Stomach smooth muscle (tissue), 2 donors: ENCODE results near the gene STXBP4.

ENCODE experiments used
- H3K27ac ChIP-seq: one replicate; pipeline ENCODE4 v1.7.0; 2013; ENCODE audit warnings: mild to moderate bottlenecking, low read length, inconsistent platforms
- H3K27me3 ChIP-seq, 2 donors: one replicate each; pipeline ENCODE4 v1.7.0; 2013; ENCODE audit warnings: low read length in 2 of 2; ENCODE audit not compliant: insufficient read depth in 2 of 2, control insufficient read depth in 1 of 2
- H3K36me3 ChIP-seq, 2 donors: one replicate each; pipeline ENCODE4 v1.7.0; 2013; ENCODE audit warnings: low read length in 2 of 2; ENCODE audit not compliant: control insufficient read depth in 2 of 2, insufficient read depth in 2 of 2
- H3K4me1 ChIP-seq: one replicate; pipeline ENCODE4 v1.7.0; 2013; ENCODE audit warnings: low read length; ENCODE audit not compliant: control insufficient read depth, insufficient read depth
- H3K4me3 ChIP-seq, 2 donors: one replicate each; pipeline ENCODE4 v1.7.0; 2013; ENCODE audit warnings: low read length in 2 of 2
- H3K9ac ChIP-seq, 2 donors: one replicate each; pipeline ENCODE4 v1.7.0; 2013; ENCODE audit warnings: low read length in 2 of 2, mild to moderate bottlenecking in 1 of 2
- H3K9me3 ChIP-seq, 2 donors: one replicate each; pipeline ENCODE4 v1.7.0; 2013; ENCODE audit warnings: low read length in 2 of 2; ENCODE audit not compliant: control insufficient read depth in 2 of 2
- donor health status: healthy.
- donor health status: Pancreatic carcinoma.

STXBP4 gene

GRCh38 chr17:54983260-54983659, 14.7 kb downstream of the STXBP4 start:
- peaks cover 0 to 4% of the 10 kb centered on the region in 2 donors for H3K9me3 ChIP-seq
- H3K27ac ChIP-seq = no peak overlapping the region
- no peak overlapping the region for H3K4me3 ChIP-seq
- no peak overlapping the region for H3K9ac ChIP-seq
- H3K36me3 ChIP-seq = no peaks in the 10 kb centered on the region
- H3K4me1 ChIP-seq = no peaks in the 10 kb centered on the region
- no peaks in the 10 kb centered on the region for H3K27me3 ChIP-seq

GRCh38 chr17:54985476-54985875, 16.9 kb downstream of the STXBP4 start:
- no peak overlapping the region for H3K4me3 ChIP-seq
- no peak overlapping the region for H3K27ac ChIP-seq
- no peak overlapping the region for H3K9ac ChIP-seq
- no peaks in the 10 kb centered on the region for H3K27me3 ChIP-seq
- H3K4me1 ChIP-seq = no peaks in the 10 kb centered on the region
- no peaks in the 10 kb centered on the region for H3K36me3 ChIP-seq
- H3K9me3 ChIP-seq = peaks cover 0 to 1% of the 10 kb centered on the region in 2 donors

- Histone ChIP-seq H3K27me3 (no peaks in the 10 kb centered on the region), H3K4me3 (no peak overlapping the region), H3K27ac (no peak overlapping the region), H3K4me1 (no peaks in the 10 kb centered on the region), H3K9me3 (no peaks in the 10 kb centered on the region), H3K9ac (no peak overlapping the region), H3K36me3 (peaks cover 0 to 3% of the 10 kb centered on the region in 2 donors)
These were observed 21.6 kb downstream of the STXBP4 start for GRCh38 chr17:54990118-54990517.

- no peak overlapping the region for H3K9ac ChIP-seq
- H3K9me3 ChIP-seq = no peaks in the 10 kb centered on the region
- no peak overlapping the region for H3K4me3 ChIP-seq
- H3K27me3 ChIP-seq = no peaks in the 10 kb centered on the region
- no peak overlapping the region for H3K27ac ChIP-seq
- no peaks in the 10 kb centered on the region for H3K4me1 ChIP-seq
- H3K36me3 ChIP-seq = peaks cover 0 to 3% of the 10 kb centered on the region in 2 donors
These were observed 23.0 kb downstream of the STXBP4 start for GRCh38 chr17:54991567-54991966.

- Histone ChIP-seq H3K4me1 (no peaks in the 10 kb centered on the region), H3K36me3 (peaks cover 0 to 3% of the 10 kb centered on the region in 2 donors)
These were observed 24.5 kb downstream of the STXBP4 start for GRCh38 chr17:54992797-54993639.

GRCh38 chr17:54996441-54996840, 27.9 kb downstream of the STXBP4 start:
- Histone ChIP-seq H3K36me3 (peaks cover 0 to 3% of the 10 kb centered on the region in 2 donors), H3K9me3 (no peaks in the 10 kb centered on the region), H3K4me3 (no peak overlapping the region), H3K27me3 (no peaks in the 10 kb centered on the region), H3K27ac (no peak overlapping the region), H3K9ac (no peak overlapping the region), H3K4me1 (no peaks in the 10 kb centered on the region)

More at GRCh38 chr17:54992797-54993639, 24.5 kb downstream of the STXBP4 start:
- Histone ChIP-seq H3K9me3 (no peaks in the 10 kb centered on the region), H3K4me3 (no peak overlapping the region), H3K27me3 (no peaks in the 10 kb centered on the region), H3K9ac (no peak overlapping the region), H3K27ac (no peak overlapping the region)

- Histone ChIP-seq H3K9ac (no peak overlapping the region), H3K9me3 (no peaks in the 10 kb centered on the region), H3K27ac (no peak overlapping the region), H3K27me3 (no peaks in the 10 kb centered on the region), H3K36me3 (no peaks in the 10 kb centered on the region), H3K4me3 (no peak overlapping the region), H3K4me1 (no peaks in the 10 kb centered on the region)
These were observed 33.9 kb downstream of the STXBP4 start for GRCh38 chr17:55002458-55002857.

GRCh38 chr17:55004484-55004883, 35.9 kb downstream of the STXBP4 start:
- no peak overlapping the region for H3K27ac ChIP-seq
- no peak overlapping the region for H3K4me3 ChIP-seq

GRCh38 chr17:55005520-55005919, 37.0 kb downstream of the STXBP4 start:
- no peaks in the 10 kb centered on the region for H3K4me1 ChIP-seq
- no peak overlapping the region for H3K27ac ChIP-seq
- no peaks in the 10 kb centered on the region for H3K27me3 ChIP-seq
- H3K4me3 ChIP-seq = no peak overlapping the region
- H3K9ac ChIP-seq = no peak overlapping the region
- H3K36me3 ChIP-seq = peaks cover 0 to 7% of the 10 kb centered on the region in 2 donors
- no peaks in the 10 kb centered on the region for H3K9me3 ChIP-seq

More at GRCh38 chr17:55004484-55004883, 35.9 kb downstream of the STXBP4 start:
- no peaks in the 10 kb centered on the region for H3K9me3 ChIP-seq
- H3K9ac ChIP-seq = no peak overlapping the region
- H3K4me1 ChIP-seq = no peaks in the 10 kb centered on the region
- H3K36me3 ChIP-seq = peaks cover 0 to 7% of the 10 kb centered on the region in 2 donors
- no peaks in the 10 kb centered on the region for H3K27me3 ChIP-seq

- H3K27me3 ChIP-seq = no peaks in the 10 kb centered on the region
These were observed 55.1 kb downstream of the STXBP4 start for GRCh38 chr17:55023626-55024025.

GRCh38 chr17:55037828-55038227, 69.3 kb downstream of the STXBP4 start:
- no peaks in the 10 kb centered on the region for H3K9me3 ChIP-seq
- no peak overlapping the region for H3K27ac ChIP-seq
- H3K27me3 ChIP-seq = no peaks in the 10 kb centered on the region
- no peak overlapping the region for H3K4me3 ChIP-seq
- no peaks in the 10 kb centered on the region for H3K4me1 ChIP-seq
- no peaks in the 10 kb centered on the region for H3K36me3 ChIP-seq
- no peak overlapping the region for H3K9ac ChIP-seq

More at GRCh38 chr17:55023626-55024025, 55.1 kb downstream of the STXBP4 start:
- Histone ChIP-seq H3K4me1 (no peaks in the 10 kb centered on the region), H3K9me3 (no peaks in the 10 kb centered on the region), H3K27ac (no peak overlapping the region), H3K36me3 (no peaks in the 10 kb centered on the region), H3K9ac (no peak overlapping the region), H3K4me3 (no peak overlapping the region)
